Measurements from ENCODE around the gene CNTN1.

CNTN1 gene

DNA sequence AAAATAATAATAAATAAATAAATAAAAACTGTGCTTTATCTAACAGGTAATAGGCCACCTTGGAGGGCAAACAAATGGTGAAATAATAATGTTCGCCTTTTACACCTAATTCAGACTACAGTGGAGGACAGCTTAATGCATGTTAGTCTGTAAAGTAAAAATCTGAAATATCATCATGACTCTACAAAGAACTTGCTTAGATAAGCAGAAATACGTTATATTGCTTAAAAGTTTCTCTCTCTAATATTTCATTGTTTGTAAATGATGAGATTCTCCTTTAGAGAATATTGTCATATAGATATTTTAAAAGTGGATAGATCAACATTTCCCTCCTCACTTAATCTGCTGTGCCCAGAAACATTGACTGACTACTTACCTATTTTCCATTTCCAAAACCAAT, 397.2 kb downstream of the CNTN1 start:
- DNase-seq (ENCODE audit: insufficient read length, low spot score) (no peak), FAIRE-seq (no peak)
- TF ChIP-seq PAX5 (IDR thresholded peaks at IDR 0.05; ENCODE audit: insufficient read depth, low read length, severe bottlenecking) (no peak), TAF1 (IDR thresholded peaks at IDR 0.05; ENCODE audit: low read depth, low read length) (no peak), POLR2AphosphoS5 (IDR thresholded peaks at IDR 0.05; ENCODE audit: low read depth, low read length) (no peak), POU2F2 (IDR thresholded peaks at IDR 0.05; ENCODE audit: low read depth, low read length) (no peak), POLR2A (IDR thresholded peaks at IDR 0.05; ENCODE audit: low read depth, low read length) (no peak), SPI1 (IDR thresholded peaks at IDR 0.05; ENCODE audit: low read depth, low read length) (no peak)

- TF ChIP-seq TAF1 (IDR thresholded peaks at IDR 0.05; ENCODE audit: low read depth, low read length) (no peak), POLR2A (IDR thresholded peaks at IDR 0.05; ENCODE audit: low read depth, low read length) (no peak), PAX5 (IDR thresholded peaks at IDR 0.05; ENCODE audit: insufficient read depth, low read length, severe bottlenecking) (no peak)
- DNase-seq (ENCODE audit: insufficient read length, low spot score) (no peak), FAIRE-seq (no peak)
These were observed 399.9 kb downstream of the CNTN1 start for GRCh38 chr12:41092115-41092514.

- no peak for DNase-seq (ENCODE audit: insufficient read length, low spot score)
- TF ChIP-seq TAF1 (IDR thresholded peaks at IDR 0.05; ENCODE audit: low read depth, low read length) = no peak
- no peak for TF ChIP-seq PAX5 (IDR thresholded peaks at IDR 0.05; ENCODE audit: insufficient read depth, low read length, severe bottlenecking)
- no peak for TF ChIP-seq POLR2A (IDR thresholded peaks at IDR 0.05; ENCODE audit: low read depth, low read length)
- no peak for TF ChIP-seq POU2F2 (IDR thresholded peaks at IDR 0.05; ENCODE audit: low read depth, low read length)
- TF ChIP-seq SPI1 (IDR thresholded peaks at IDR 0.05; ENCODE audit: low read depth, low read length) = no peak
- no peak for TF ChIP-seq POLR2AphosphoS5 (IDR thresholded peaks at IDR 0.05; ENCODE audit: low read depth, low read length)
- no peak for FAIRE-seq
These were observed 404.6 kb downstream of the CNTN1 start for GRCh38 chr12:41096797-41097196.

GRCh38 chr12:41100572-41100971, 408.3 kb downstream of the CNTN1 start:
- FAIRE-seq (no peak), DNase-seq (ENCODE audit: insufficient read length, low spot score) (no peak)
- TF ChIP-seq POLR2AphosphoS5 (IDR thresholded peaks at IDR 0.05; ENCODE audit: low read depth, low read length) = no peak
- TF ChIP-seq SPI1 (IDR thresholded peaks at IDR 0.05; ENCODE audit: low read depth, low read length) = no peak
- TF ChIP-seq POU2F2 (IDR thresholded peaks at IDR 0.05; ENCODE audit: low read depth, low read length) = no peak
- no peak for TF ChIP-seq PAX5 (IDR thresholded peaks at IDR 0.05; ENCODE audit: insufficient read depth, low read length, severe bottlenecking)

GRCh38 chr12:41101806-41102205, 409.6 kb downstream of the CNTN1 start:
- DNase-seq (ENCODE audit: insufficient read length, low spot score) (no peak), FAIRE-seq (no peak)
- TF ChIP-seq POLR2A (IDR thresholded peaks at IDR 0.05; ENCODE audit: low read depth, low read length) (no peak), POU2F2 (IDR thresholded peaks at IDR 0.05; ENCODE audit: low read depth, low read length) (no peak), PAX5 (IDR thresholded peaks at IDR 0.05; ENCODE audit: insufficient read depth, low read length, severe bottlenecking) (no peak), TAF1 (IDR thresholded peaks at IDR 0.05; ENCODE audit: low read depth, low read length) (no peak), SPI1 (IDR thresholded peaks at IDR 0.05; ENCODE audit: low read depth, low read length) (no peak)

GRCh38 chr12:41103614-41104013, 411.4 kb downstream of the CNTN1 start:
- FAIRE-seq (no peak), DNase-seq (ENCODE audit: insufficient read length, low spot score) (no peak)
- TF ChIP-seq SPI1 (IDR thresholded peaks at IDR 0.05; ENCODE audit: low read depth, low read length) (no peak), TAF1 (IDR thresholded peaks at IDR 0.05; ENCODE audit: low read depth, low read length) (no peak), POLR2A (IDR thresholded peaks at IDR 0.05; ENCODE audit: low read depth, low read length) (no peak), POU2F2 (IDR thresholded peaks at IDR 0.05; ENCODE audit: low read depth, low read length) (no peak), PAX5 (IDR thresholded peaks at IDR 0.05; ENCODE audit: insufficient read depth, low read length, severe bottlenecking) (no peak), POLR2AphosphoS5 (IDR thresholded peaks at IDR 0.05; ENCODE audit: low read depth, low read length) (no peak)

DNA sequence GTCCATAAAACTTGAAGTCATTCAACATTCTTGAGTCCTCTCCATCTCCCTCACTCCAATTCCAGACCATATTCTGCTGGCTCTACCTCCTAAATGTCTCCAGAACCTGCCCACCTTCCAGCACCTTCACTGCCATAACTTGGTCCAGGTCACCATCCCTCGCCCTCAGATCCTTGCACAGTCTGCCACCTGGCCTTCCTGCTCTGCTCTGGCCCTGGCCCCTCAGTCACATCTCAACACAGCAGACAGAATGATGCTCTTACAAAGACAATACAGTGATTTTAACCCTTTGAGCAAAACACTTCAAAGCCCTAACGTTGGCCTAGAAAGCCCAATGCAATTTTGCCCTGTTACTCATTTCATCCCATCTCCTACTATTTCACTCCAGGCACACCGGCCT, 414.1 kb downstream of the CNTN1 start:
- no peak for DNase-seq (ENCODE audit: insufficient read length, low spot score)
- FAIRE-seq = no peak
- no peak for TF ChIP-seq POLR2AphosphoS5 (IDR thresholded peaks at IDR 0.05; ENCODE audit: low read depth, low read length)
- TF ChIP-seq POLR2A (IDR thresholded peaks at IDR 0.05; ENCODE audit: low read depth, low read length) = no peak
- no peak for TF ChIP-seq TAF1 (IDR thresholded peaks at IDR 0.05; ENCODE audit: low read depth, low read length)
- no peak for TF ChIP-seq SPI1 (IDR thresholded peaks at IDR 0.05; ENCODE audit: low read depth, low read length)
- no peak for TF ChIP-seq POU2F2 (IDR thresholded peaks at IDR 0.05; ENCODE audit: low read depth, low read length)
- TF ChIP-seq PAX5 (IDR thresholded peaks at IDR 0.05; ENCODE audit: insufficient read depth, low read length, severe bottlenecking) = no peak

- FAIRE-seq = no peak
These were observed 415.8 kb downstream of the CNTN1 start for GRCh38 chr12:41108032-41108431.

GRCh38 chr12:41112903-41113302, 420.7 kb downstream of the CNTN1 start:
- FAIRE-seq = no peak
- no peak for TF ChIP-seq POLR2AphosphoS5 (IDR thresholded peaks at IDR 0.05; ENCODE audit: low read depth, low read length)
- no peak for TF ChIP-seq PAX5 (IDR thresholded peaks at IDR 0.05; ENCODE audit: insufficient read depth, low read length, severe bottlenecking)
- TF ChIP-seq SPI1 (IDR thresholded peaks at IDR 0.05; ENCODE audit: low read depth, low read length) = no peak
- no peak for TF ChIP-seq POLR2A (IDR thresholded peaks at IDR 0.05; ENCODE audit: low read depth, low read length)
- TF ChIP-seq TAF1 (IDR thresholded peaks at IDR 0.05; ENCODE audit: low read depth, low read length) = no peak

More at GRCh38 chr12:41108032-41108431, 415.8 kb downstream of the CNTN1 start:
- TF ChIP-seq SPI1 (IDR thresholded peaks at IDR 0.05; ENCODE audit: low read depth, low read length) (no peak), POLR2AphosphoS5 (IDR thresholded peaks at IDR 0.05; ENCODE audit: low read depth, low read length) (no peak), PAX5 (IDR thresholded peaks at IDR 0.05; ENCODE audit: insufficient read depth, low read length, severe bottlenecking) (no peak), POLR2A (IDR thresholded peaks at IDR 0.05; ENCODE audit: low read depth, low read length) (no peak), TAF1 (IDR thresholded peaks at IDR 0.05; ENCODE audit: low read depth, low read length) (no peak), POU2F2 (IDR thresholded peaks at IDR 0.05; ENCODE audit: low read depth, low read length) (no peak)
- no peak for DNase-seq (ENCODE audit: insufficient read length, low spot score)

DNA sequence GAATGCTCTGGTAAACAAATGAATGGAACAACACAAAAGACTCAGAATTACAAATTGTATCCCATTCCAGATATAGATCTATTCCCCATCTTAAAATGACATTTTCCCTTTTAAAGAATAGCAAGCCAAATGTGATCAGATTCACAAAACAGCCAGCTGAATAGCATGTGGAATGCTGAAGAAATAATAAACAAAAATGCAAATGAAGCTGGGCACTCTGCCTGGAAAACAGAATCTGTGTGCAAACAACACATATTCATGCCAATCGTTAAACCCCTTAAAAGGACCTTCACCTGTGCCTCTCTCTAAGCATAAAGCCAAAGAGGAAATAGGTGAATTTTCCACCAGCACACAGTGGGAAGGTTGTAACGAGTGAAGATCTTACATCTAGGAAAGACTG, 428.0 kb downstream of the CNTN1 start:
- DNase-seq (ENCODE audit: insufficient read length, low spot score) = no peak
- TF ChIP-seq POU2F2 (IDR thresholded peaks at IDR 0.05; ENCODE audit: low read depth, low read length) (no peak), TAF1 (IDR thresholded peaks at IDR 0.05; ENCODE audit: low read depth, low read length) (no peak), POLR2AphosphoS5 (IDR thresholded peaks at IDR 0.05; ENCODE audit: low read depth, low read length) (no peak), POLR2A (IDR thresholded peaks at IDR 0.05; ENCODE audit: low read depth, low read length) (no peak), PAX5 (IDR thresholded peaks at IDR 0.05; ENCODE audit: insufficient read depth, low read length, severe bottlenecking) (no peak), SPI1 (IDR thresholded peaks at IDR 0.05; ENCODE audit: low read depth, low read length) (no peak)
- FAIRE-seq = no peak

More at GRCh38 chr12:41112903-41113302, 420.7 kb downstream of the CNTN1 start:
- DNase-seq (ENCODE audit: insufficient read length, low spot score) = no peak

All from GM12891 (cell line).